HL-60 (cell line): ENCODE measurements around the gene TRIP4.

Experiments
- DNase-seq, 2 experiments: peaks; one replicate each; pipeline ENCODE4 v3.0.0-alpha.2; 2010 to 2020; ENCODE audit warnings: low read depth in 1 of 2, low spot score in 1 of 2
- H3K27ac ChIP-seq: fragments of 250-450 bp; sonication (Bioruptor Pico); replicated peaks from 2 replicates; pipeline ENCODE4 v1.5.1; 2020; ENCODE audit warnings: mild to moderate bottlenecking, moderate library complexity
- H3K27me3 ChIP-seq: fragments of 250-450 bp; sonication (Bioruptor Pico); 2 replicates; pipeline ENCODE4 v1.5.1; 2021; ENCODE audit warnings: mild to moderate bottlenecking, moderate library complexity; ENCODE audit not compliant: insufficient read depth, poor library complexity, severe bottlenecking
- H3K4me3 ChIP-seq: replicated peaks from 2 replicates; pipeline ENCODE4 v1.5.1; 2011; ENCODE audit warnings: mild to moderate bottlenecking, control low read depth, low read length; ENCODE audit not compliant: insufficient read depth
- CTCF ChIP-seq: IDR thresholded peaks from one replicate; pipeline ENCODE4 v1.5.1; 2011; ENCODE audit warnings: low read length, control low read depth, inconsistent platforms; ENCODE audit not compliant: insufficient read depth
- GABPA ChIP-seq: IDR thresholded peaks from 2 replicates; pipeline ENCODE4 v1.6.1; 2012; ENCODE audit warnings: low read depth
- POLR2AphosphoS5 ChIP-seq: IDR thresholded peaks from 2 replicates; pipeline ENCODE4 v1.6.1; 2012; ENCODE audit warnings: low read depth
- SPI1 ChIP-seq: IDR thresholded peaks from 2 replicates; pipeline ENCODE4 v1.6.1; 2012; ENCODE audit warnings: low read depth, mild to moderate bottlenecking, borderline replicate concordance
- TF ChIP-seq, protein P1 (sequence below): IDR thresholded peaks from 2 replicates; pipeline ENCODE4 v1.6.1; 2012; ENCODE audit warnings: low read depth; ENCODE audit not compliant: insufficient replicate concordance

The TRIP4 gene

GRCh38 chr15:64349375-64349774 is 38.3 kb upstream of the TRIP4 start:
- TF ChIP-seq GABPA (no peak), POLR2AphosphoS5 (no peak), SPI1 (no peak), CTCF (no peak)
- TF ChIP-seq, protein P1, sequence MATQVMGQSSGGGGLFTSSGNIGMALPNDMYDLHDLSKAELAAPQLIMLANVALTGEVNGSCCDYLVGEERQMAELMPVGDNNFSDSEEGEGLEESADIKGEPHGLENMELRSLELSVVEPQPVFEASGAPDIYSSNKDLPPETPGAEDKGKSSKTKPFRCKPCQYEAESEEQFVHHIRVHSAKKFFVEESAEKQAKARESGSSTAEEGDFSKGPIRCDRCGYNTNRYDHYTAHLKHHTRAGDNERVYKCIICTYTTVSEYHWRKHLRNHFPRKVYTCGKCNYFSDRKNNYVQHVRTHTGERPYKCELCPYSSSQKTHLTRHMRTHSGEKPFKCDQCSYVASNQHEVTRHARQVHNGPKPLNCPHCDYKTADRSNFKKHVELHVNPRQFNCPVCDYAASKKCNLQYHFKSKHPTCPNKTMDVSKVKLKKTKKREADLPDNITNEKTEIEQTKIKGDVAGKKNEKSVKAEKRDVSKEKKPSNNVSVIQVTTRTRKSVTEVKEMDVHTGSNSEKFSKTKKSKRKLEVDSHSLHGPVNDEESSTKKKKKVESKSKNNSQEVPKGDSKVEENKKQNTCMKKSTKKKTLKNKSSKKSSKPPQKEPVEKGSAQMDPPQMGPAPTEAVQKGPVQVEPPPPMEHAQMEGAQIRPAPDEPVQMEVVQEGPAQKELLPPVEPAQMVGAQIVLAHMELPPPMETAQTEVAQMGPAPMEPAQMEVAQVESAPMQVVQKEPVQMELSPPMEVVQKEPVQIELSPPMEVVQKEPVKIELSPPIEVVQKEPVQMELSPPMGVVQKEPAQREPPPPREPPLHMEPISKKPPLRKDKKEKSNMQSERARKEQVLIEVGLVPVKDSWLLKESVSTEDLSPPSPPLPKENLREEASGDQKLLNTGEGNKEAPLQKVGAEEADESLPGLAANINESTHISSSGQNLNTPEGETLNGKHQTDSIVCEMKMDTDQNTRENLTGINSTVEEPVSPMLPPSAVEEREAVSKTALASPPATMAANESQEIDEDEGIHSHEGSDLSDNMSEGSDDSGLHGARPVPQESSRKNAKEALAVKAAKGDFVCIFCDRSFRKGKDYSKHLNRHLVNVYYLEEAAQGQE: no peak
- H3K4me3 ChIP-seq: no peak overlapping the region
- H3K27me3 ChIP-seq: no peaks in the 10 kb centered on the region

GRCh38 chr15:64351265-64351664 is 36.4 kb upstream of the TRIP4 start:
- Histone ChIP-seq H3K4me3 (no peak overlapping the region), H3K27me3 (no peaks in the 10 kb centered on the region), H3K27ac (peak overlapping the region; percentile 89)
- TF ChIP-seq SPI1 (peak; percentile 81), GABPA (no peak)
- DNase-seq: peak in 1 of 2 experiments; percentile 31

More at GRCh38 chr15:64349375-64349774, 38.3 kb upstream of the TRIP4 start:
- H3K27ac ChIP-seq: no peak overlapping the region
- DNase-seq: no peak

DNA sequence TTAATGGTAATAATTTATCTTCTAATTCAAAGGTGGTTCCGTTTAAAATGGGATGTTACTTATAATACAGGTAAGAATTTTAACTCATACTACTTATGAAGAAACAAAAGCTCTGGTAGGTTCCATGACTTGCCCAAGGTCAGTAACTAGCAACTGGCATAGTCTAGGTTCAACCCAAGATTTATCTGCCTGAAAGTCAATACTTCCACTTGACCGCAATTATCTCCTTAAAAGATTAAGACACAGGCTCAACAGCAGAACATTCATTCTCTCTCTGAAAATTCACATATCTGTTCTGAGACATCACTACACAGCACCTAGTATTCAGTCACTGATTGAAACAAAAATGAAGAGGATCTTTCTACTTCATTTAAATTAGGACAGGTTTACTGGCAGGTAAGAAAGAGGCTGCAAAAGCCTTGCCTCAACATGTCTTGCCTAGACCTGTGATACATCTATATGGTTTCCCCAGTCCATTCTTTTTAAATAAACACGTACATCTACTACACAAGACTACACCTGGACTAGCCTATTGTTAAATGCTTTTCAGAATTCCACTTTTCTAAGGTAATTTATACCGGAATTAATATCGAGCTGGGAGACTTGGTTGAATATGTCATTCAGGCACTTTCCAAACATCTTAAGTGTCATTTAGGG is 32.8 kb upstream of the TRIP4 start:
- no peak for DNase-seq
- Histone ChIP-seq H3K27ac (peak overlapping the region; percentile 75), H3K4me3 (peak overlapping the region; percentile 95), H3K27me3 (no peaks in the 10 kb centered on the region)
- no peak for TF ChIP-seq CTCF
- TF ChIP-seq GABPA: no peak
- TF ChIP-seq POLR2AphosphoS5: no peak
- TF ChIP-seq, protein P1: no peak
- no peak for TF ChIP-seq SPI1

GRCh38 chr15:64355348-64355943 is 32.2 kb upstream of the TRIP4 start:
- TF ChIP-seq CTCF: no peak
- no peak for TF ChIP-seq GABPA
- TF ChIP-seq, protein P1: no peak
- peak; percentile 43; the same call in 1 of the 2 replicates for TF ChIP-seq SPI1
- DNase-seq: no peak
- Histone ChIP-seq H3K27ac (peak overlapping the region; percentile 75), H3K27me3 (no peaks in the 10 kb centered on the region), H3K4me3 (peak overlapping the region; percentile 95)
